Muscle of back (tissue), 11 donors: ENCODE results near the gene KRT4. TPM values are rescaled to one million over a fixed set of nuclear protein-coding genes. Genes with fewer than 3 reads are reported as not detected.

Experiments
- DNase-seq, 3 donors: peaks; one replicate each; pipeline versions ENCODE4 v3.0.0 to v3.0.0-alpha.2; 2013
- polyA plus RNA-seq, 10 donors: library from polyadenylated mRNA; unstranded; fragments of 120-200 nt; gene quantifications; one replicate each; pipeline ENCODE4 v1.2.1, GENCODE V29; 2013; ENCODE audit not compliant: insufficient read length in 10 of 10

The KRT4 gene
- polyA plus RNA-seq, 10 donors: 0.11 to 126 (median 0.64) TPM; not detected in 4

GRCh38 chr12:52837413-52837741 lies 23.5 kb upstream of the KRT4 start:
- DNase-seq: peak in 1 of 3 donors; percentile 19

DNA sequence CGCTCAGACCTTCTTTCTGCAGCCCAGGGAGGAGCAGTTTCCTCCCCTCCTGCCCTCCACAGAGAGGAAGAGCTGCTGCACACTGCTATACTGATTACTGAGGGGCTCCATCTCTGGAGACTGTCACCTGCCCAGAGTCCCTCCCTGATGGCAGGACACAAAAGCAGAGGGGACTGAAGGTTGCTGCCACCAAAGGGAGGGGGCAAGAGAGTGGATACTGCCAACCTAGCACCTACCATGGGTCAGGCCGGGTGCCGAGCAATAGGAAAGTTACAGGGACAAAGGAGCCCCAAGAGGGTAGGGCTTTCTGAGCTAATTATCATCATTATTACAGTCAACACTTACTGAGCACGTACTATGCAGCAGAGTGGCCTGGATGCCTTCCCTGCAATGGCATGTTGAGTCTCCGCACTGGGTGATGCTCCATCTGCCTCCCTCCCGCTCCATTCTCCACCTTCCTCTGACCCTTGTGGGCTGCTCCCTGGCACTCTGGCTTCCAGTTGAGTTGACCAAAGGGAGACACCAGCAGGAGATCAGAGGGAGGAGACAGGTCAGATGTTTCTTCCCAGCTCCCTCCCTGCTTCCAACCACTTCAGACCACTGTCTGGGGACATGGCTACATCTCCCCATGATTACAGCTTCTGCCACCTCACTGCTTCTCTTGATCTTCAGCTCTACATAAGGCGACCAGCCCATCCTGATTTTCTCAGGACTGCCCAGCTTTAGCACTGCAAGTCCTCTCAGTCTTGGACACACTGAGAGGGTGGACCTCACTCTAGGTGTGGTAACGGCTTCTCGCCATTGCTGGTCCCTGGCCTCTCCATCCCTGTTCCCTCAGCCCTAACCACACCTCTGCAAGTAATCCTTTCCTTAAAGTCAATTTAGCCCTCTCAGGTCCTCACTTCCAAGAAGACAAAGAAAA lies 22.8 kb upstream of the KRT4 start:
- no peak for DNase-seq

DNA sequence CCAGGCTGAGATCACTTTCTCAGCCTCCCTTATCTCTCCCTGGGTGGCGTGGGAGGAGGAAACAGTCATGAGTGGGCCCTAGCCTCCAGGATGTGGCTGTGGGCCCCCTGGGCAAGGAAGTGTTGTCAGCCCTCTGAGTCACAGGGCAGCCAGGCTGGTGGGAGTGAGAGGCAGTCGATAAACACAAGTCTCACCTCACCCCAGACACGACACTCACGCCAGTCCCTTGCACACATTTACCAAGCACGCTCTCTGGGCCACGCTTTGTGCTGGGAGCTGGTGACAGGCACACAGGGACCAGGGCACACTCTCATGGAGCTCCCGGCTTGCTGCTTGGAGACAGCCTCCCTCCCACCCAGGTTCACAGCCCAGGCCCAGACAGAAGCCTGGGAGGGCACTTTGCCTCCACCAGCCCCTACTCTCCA lies 22.1 kb upstream of the KRT4 start:
- no peak for DNase-seq

DNA sequence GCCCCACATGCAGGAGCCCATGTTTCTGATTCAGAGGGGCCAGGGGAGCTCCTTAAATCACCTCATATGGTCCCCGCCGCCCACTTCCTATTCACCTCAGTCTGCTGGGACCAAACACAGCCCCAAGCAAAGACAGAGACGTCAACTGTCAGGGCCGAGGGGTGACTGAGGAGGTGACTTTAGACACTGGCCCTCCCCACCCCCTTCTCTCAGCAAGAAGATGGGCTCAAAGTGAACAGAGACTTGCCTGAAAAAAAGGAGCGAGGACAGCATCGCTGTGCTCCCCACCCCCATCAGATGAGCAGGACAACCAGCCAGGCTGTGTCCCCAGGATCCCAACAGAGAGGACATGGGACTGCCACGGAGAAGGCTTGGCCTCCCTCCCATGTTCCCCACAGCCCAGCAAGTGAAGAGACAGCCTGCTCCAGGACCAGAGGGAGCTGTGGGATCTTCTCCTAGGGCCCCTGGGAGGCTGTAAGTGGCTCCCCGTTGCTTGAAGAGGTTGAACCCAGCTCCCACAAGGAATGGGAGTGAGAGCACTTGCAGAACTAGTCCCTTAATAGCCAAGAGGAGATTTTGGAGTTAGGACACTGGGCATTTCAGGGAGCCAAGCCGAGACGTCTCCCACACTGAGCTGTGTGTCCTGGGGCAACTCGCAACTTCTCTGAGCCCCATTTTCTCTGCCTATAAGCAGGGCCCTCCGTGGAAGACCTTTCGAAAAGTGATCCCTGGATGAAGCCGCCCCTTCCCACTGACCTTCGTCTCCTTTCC lies 21.5 kb upstream of the KRT4 start:
- no peak for DNase-seq

GRCh38 chr12:52834727-52835001 lies 20.7 kb upstream of the KRT4 start:
- DNase-seq: no peak

DNA sequence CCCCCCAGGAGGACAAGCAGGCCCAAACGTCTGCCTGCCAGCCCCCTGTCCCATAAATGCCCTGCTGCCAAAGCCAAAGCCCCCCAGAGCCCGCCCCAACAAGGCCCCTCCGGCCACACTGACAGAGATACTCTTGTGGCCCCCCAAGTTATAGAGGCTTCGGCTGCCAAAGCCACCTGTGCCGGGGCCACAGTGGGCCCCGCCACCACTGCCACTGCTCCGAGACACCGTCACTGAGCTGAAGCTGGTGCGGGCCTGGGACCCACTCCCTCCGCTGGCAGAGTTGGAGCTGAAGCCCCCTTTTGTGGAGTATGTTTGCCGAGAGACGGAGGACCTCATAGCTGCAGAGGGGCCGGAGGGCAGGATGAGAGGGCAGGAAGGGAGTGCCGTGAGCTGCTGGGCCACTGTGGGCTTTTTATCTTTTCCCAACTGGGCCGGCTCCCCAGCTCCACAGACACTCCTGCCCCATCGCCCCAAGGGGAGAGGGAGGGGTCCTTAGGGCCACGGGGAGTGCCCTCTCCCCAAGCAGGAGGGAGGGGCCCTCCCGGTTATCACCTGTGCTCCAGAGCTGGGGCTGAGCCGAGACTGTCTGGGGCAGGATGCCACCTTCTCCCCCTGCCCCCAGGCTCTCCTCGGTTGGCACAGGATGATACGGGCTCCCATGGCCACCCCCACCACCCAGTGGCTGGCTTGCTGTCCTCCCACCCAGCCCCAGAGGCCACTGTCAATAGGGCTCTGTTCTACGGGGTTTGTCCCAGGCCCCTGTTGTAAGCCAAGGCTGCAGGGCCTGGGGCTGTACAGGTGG lies 20.2 kb upstream of the KRT4 start, which contains the start of gene KRT79:
TSS of gene KRT79 (minus strand) at position 390 of the 805 bp plus-strand sequence. CDS start at position 339, 51 bp downstream.
- no peak for DNase-seq

- DNase-seq: no peak
Measured at GRCh38 chr12:52832985-52833905, 19.3 kb upstream of the KRT4 start.

- DNase-seq: no peak
Measured at GRCh38 chr12:52832451-52832850, 18.5 kb upstream of the KRT4 start.

GRCh38 chr12:52831251-52831650 lies 17.3 kb upstream of the KRT4 start:
- no peak for DNase-seq

GRCh38 chr12:52829986-52830770 lies 16.3 kb upstream of the KRT4 start:
- DNase-seq: no peak

GRCh38 chr12:52828591-52829021 lies 14.7 kb upstream of the KRT4 start:
- DNase-seq: no peak

- no peak for DNase-seq
Measured at GRCh38 chr12:52828156-52828555, 14.2 kb upstream of the KRT4 start.

- DNase-seq: no peak
Measured at GRCh38 chr12:52827499-52828090, 13.7 kb upstream of the KRT4 start.

DNA sequence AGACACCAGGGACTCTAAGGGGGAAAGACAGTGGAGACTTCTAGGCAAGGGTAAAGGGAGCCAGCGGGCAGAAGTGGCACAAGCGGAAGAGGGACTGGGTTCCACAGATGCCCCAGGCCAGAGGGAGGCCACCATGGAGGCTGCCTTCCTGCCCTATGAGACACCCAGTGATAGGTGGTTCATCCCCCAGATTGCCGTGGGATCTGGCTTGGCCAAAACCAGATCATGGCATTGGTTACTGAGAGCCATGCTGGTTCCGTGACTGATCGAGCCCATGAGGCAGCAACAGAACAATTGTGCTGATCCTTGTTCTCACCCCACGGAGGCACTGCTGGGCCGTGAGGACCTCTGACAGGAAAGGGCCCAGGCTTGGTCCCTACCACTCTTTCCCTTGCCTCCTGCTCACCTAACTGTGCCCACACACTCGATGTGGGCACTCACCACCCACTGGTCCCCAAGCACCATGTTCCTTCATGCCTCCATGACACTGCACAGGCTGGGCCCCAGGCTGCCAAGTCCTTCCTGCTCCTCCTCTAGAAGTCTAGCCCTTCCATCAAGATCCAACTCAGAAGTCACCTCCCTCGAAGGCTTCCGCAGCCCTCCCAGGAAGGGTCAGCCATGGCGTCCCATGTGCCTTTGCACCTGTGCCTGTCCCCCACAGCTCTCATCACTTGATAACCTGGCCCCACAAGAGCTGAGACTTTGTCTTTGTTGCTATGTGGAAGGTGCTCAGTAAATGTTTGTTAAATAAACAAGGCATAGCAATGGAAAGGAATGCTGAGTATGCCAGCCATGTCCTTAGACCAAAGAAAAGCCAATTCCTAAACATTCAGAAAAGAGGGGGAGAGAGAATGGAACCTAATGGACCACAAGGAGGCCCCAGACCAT lies 12.9 kb upstream of the KRT4 start:
- no peak for DNase-seq

GRCh38 chr12:52825961-52826360 lies 12.0 kb upstream of the KRT4 start:
- no peak for DNase-seq

GRCh38 chr12:52824741-52825410 lies 11.0 kb upstream of the KRT4 start:
- DNase-seq: no peak

DNA sequence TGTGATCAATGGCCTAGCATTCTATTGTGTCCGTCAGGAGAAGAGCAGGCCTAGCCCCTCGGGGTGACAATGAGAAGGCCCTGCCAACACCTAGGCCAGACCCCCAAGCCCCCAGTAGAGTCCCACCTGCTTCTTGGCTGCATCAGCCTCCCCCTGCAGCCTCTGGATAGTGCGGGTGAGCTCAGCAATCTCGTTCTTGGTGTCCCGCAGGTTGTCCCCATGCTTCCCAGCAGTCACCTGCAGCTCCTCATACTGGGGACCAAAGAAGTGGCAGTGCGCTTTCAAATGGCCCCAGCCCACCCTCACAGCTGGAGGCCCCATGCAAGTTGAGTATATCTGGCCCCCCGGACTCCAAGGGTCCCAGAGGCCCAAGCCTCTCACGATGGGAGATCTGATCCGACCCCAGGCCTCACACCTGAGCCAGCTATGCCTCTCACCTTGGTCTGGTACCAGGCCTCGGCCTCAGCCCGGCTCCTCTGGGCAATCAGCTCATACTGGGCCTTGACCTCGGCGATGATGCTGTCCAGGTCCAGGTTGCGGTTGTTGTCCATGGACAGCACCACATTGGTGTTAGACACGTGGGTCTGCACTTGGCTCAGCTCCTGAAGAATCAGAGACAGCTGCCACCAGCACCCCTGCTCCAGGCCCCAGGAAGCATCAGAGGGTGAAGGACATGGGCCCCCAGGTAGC lies 10.0 kb upstream of the KRT4 start:
- DNase-seq: no peak
